ENCODE data around the gene NAGA.

DNA sequence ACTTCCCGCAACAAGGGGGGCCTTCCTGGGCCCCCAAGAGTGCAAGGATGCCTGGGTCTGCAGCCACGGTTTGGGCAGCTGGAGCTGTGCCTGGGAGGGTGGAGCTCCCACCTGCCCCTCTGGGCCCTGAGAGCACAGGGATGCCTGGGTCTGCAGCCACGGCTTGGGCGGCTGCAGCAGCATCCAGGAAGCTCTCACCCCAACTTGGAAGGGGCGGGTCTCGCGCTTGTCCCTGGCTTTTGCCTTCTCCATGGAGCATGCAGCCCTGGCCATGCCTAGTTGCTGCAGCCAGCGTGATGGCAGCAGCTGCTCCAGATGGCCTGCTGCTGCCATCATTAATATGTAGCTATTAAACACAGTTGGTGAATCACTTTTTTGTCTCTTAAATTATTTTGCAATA is 35.4 kb downstream of the NAGA start:
- TF ChIP-seq, protein P1, sequence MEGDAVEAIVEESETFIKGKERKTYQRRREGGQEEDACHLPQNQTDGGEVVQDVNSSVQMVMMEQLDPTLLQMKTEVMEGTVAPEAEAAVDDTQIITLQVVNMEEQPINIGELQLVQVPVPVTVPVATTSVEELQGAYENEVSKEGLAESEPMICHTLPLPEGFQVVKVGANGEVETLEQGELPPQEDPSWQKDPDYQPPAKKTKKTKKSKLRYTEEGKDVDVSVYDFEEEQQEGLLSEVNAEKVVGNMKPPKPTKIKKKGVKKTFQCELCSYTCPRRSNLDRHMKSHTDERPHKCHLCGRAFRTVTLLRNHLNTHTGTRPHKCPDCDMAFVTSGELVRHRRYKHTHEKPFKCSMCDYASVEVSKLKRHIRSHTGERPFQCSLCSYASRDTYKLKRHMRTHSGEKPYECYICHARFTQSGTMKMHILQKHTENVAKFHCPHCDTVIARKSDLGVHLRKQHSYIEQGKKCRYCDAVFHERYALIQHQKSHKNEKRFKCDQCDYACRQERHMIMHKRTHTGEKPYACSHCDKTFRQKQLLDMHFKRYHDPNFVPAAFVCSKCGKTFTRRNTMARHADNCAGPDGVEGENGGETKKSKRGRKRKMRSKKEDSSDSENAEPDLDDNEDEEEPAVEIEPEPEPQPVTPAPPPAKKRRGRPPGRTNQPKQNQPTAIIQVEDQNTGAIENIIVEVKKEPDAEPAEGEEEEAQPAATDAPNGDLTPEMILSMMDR (IDR thresholded peaks at IDR 0.05), result no peak
- TF ChIP-seq POLR2A (IDR thresholded peaks at IDR 0.05), result no peak

Data from body of pancreas (tissue), 4 donors.